B cell (primary cell): ENCODE results near the gene ITPR1. TPM values are rescaled to one million over a fixed set of nuclear protein-coding genes. Genes with fewer than 3 reads are reported as not detected.

Source experiments
- ATAC-seq: fragments of 200-7000 bp; cut with Tn5 transposase; one replicate; pipeline ENCODE4 v1.10.0; 2021; ENCODE audit warnings: low read depth, mild to moderate bottlenecking, moderate number of reproducible peaks, moderate library complexity
- CTCF ChIA-PET: fragments of 350-600 bp; sonication (Branson Sonifier 250); formaldehyde crosslinking; loops from one replicate; lab custom pipeline; 2021; ENCODE audit warnings: antibody characterized with exemption, inconsistent platforms; lab: Charles Lee
- POLR2A ChIA-PET: fragments of 350-600 bp; sonication (Branson Sonifier 250); formaldehyde crosslinking; loops from one replicate; lab custom pipeline; 2021; ENCODE audit warnings: antibody characterized with exemption; lab: Charles Lee
- DNase-seq: peaks from one replicate; pipeline ENCODE4 v3.0.0; 2013
- H2AFZ ChIP-seq: 2 replicates; pipeline ENCODE4 v1.6.1; 2012; ENCODE audit warnings: mild to moderate bottlenecking, low read depth, low read length; ENCODE audit not compliant: insufficient read depth, poor library complexity, severe bottlenecking
- H3K27ac ChIP-seq, 2 donors: 1 replicate in 1 of 2; 2 replicates in 1 of 2; pipeline ENCODE4 v1.5.1; 2012 to 2013; ENCODE audit warnings: low read length in 2 of 2, mild to moderate bottlenecking in 2 of 2, moderate library complexity in 1 of 2
- H3K27me3 ChIP-seq, 4 experiments: fragments of 200-600 bp in 1 of 4; sonication (generic) in 1 of 4; replicated peaks in 1 of 4; 1 replicate in 2 of 4; 2 replicates in 2 of 4; pipeline versions ENCODE4 v1.6.1 to v1.7.0; 2013 to 2016; ENCODE audit warnings: low read length in 3 of 4, mild to moderate bottlenecking in 2 of 4, mixed read lengths in 1 of 4, moderate library complexity in 1 of 4; ENCODE audit not compliant: insufficient read depth in 4 of 4, control insufficient read depth in 3 of 4; ENCODE audit errors: control extremely low read depth in 1 of 4
- H3K36me3 ChIP-seq, 2 experiments: replicated peaks in 1 of 2; 1 replicate in 1 of 2; 2 replicates in 1 of 2; pipeline versions ENCODE4 v1.6.1 to v1.7.1; 2013; ENCODE audit warnings: low read length in 1 of 2; ENCODE audit not compliant: insufficient read depth in 2 of 2, control insufficient read depth in 1 of 2; ENCODE audit errors: control extremely low read depth in 1 of 2, extremely low read depth in 1 of 2
- H3K4me1 ChIP-seq, 2 donors: fragments of 200-600 bp in 1 of 2; sonication (generic) in 1 of 2; 1 replicate in 1 of 2; 2 replicates in 1 of 2; pipeline versions ENCODE4 v1.5.1 to v1.6.1; 2013 to 2017; ENCODE audit warnings: low read length in 2 of 2; ENCODE audit not compliant: control insufficient read depth in 2 of 2, insufficient read depth in 2 of 2
- H3K4me2 ChIP-seq: replicated peaks from 2 replicates; pipeline ENCODE3; 2012; ENCODE audit warnings: mild to moderate bottlenecking, low read depth, low read length; ENCODE audit not compliant: poor library complexity, severe bottlenecking
- H3K4me3 ChIP-seq, 5 experiments: fragments of 200-600 bp in 1 of 5; sonication (generic) in 1 of 5; 1 replicate in 3 of 5; 2 replicates in 2 of 5; pipeline versions ENCODE4 v1.5.1 to v1.7.0; 2011 to 2016; ENCODE audit warnings: low read length in 4 of 5, mild to moderate bottlenecking in 4 of 5, low read depth in 2 of 5, control low read depth in 1 of 5, moderate library complexity in 1 of 5; ENCODE audit not compliant: insufficient read depth in 1 of 5; ENCODE audit errors: control extremely low read depth in 1 of 5, extremely low read depth in 1 of 5
- H3K79me2 ChIP-seq: fragments of 200-600 bp; sonication (generic); one replicate; pipeline ENCODE4 v1.6.0; 2016; ENCODE audit warnings: low read length; ENCODE audit not compliant: control insufficient read depth, insufficient read depth
- H3K9ac ChIP-seq: fragments of 200-600 bp; sonication (generic); 2 replicates; pipeline ENCODE4 v1.6.1; 2017; ENCODE audit warnings: mild to moderate bottlenecking, low read length, moderate library complexity
- H3K9me3 ChIP-seq, 3 donors: one replicate each; pipeline versions ENCODE4 v1.6.1 to v1.7.1; 2013; ENCODE audit warnings: low read length in 2 of 3; ENCODE audit not compliant: control insufficient read depth in 2 of 3, insufficient read depth in 1 of 3; ENCODE audit errors: control extremely low read depth in 1 of 3
- H4K20me1 ChIP-seq: 2 replicates; pipeline ENCODE4 v1.6.0; 2012; ENCODE audit warnings: mild to moderate bottlenecking, low read length; ENCODE audit not compliant: insufficient read depth, control insufficient read depth, poor library complexity, severe bottlenecking
- H3K27ac Mint-ChIP-seq: one replicate; pipeline ENCODE4 v1.8.0; 2021; ENCODE audit warnings: mixed read lengths
- H3K27me3 Mint-ChIP-seq: one replicate; pipeline ENCODE4 v1.8.0; 2021; ENCODE audit warnings: mixed read lengths
- H3K4me1 Mint-ChIP-seq: one replicate; pipeline ENCODE4 v1.8.0; 2021; ENCODE audit warnings: mixed read lengths
- H3K4me3 Mint-ChIP-seq: one replicate; pipeline ENCODE4 v1.8.0; 2021; ENCODE audit warnings: mixed read lengths
- H3K9me3 Mint-ChIP-seq: one replicate; pipeline ENCODE4 v1.8.0; 2022; ENCODE audit warnings: mixed read lengths; ENCODE audit not compliant: insufficient read depth
- CTCF ChIP-seq: fragments of 200-600 bp; IDR thresholded peaks from one replicate; pipeline ENCODE4 v1.8.0; 2022; ENCODE audit warnings: antibody characterized with exemption, mild to moderate bottlenecking
- EZH2 ChIP-seq: IDR thresholded peaks from 2 replicates; pipeline ENCODE4 v1.6.1; 2012; ENCODE audit warnings: borderline replicate concordance, low read depth, mild to moderate bottlenecking, moderate library complexity, low read length; ENCODE audit not compliant: insufficient read depth, poor library complexity, severe bottlenecking
- WGBS: methylation state at CpG from one replicate; pipeline ENCODE4 v1.1.5; 2013; ENCODE audit warnings: missing lambda C conversion rate; ENCODE audit not compliant: insufficient coverage; 5-methylcytosine and 5-hydroxymethylcytosine counted together
- intact Hi-C: fragments of 100-400 bp; cut with micrococcal nuclease; formaldehyde crosslinking; loops from one replicate; pipeline ENCODE4 v1.10.0; 2022
- polyA plus RNA-seq: library from polyadenylated mRNA; depleted of rRNA; stranded (reverse); fragments of >200 nt; gene quantifications from 2 replicates; pipeline ENCODE4 v1.2.3, GENCODE V29; 2012
- total RNA-seq, 2 donors: library from RNA; stranded (reverse); fragments of 120-200 nt in 1 of 2; gene quantifications; 1 replicate in 1 of 2; 2 replicates in 1 of 2; pipeline versions ENCODE4 v1.2.3 to v1.2.4, GENCODE V29; 2013 to 2022

ITPR1 gene
- total and polyA plus RNA-seq, 2 donors (not counting 1 experiment from before 2014, with no cell fraction given) = 64.0 to 332 TPM

- H3K9ac ChIP-seq = no peak overlapping the region
- intact Hi-C loops = no loop called here
- 100% methylated on average over 1 of the region's 4 CpGs for WGBS
- no peak overlapping the region for H2AFZ ChIP-seq
- Mint-ChIP-seq H3K4me1 (no peaks in the 10 kb centered on the region), H3K27ac (no peak overlapping the region), H3K27me3 (no peaks in the 10 kb centered on the region), H3K9me3 (no peaks in the 10 kb centered on the region), H3K4me3 (no peak overlapping the region)
- no peaks in the 10 kb centered on the region for H3K79me2 ChIP-seq
- H3K4me1 ChIP-seq = no peaks in the 10 kb centered on the region
- no peak for ATAC-seq
- DNase-seq = no peak
- ChIA-PET POLR2A (no interaction called here), CTCF (interaction anchor here (0.7 to 1.3 kb wide), 3 partner anchors 30 to 249 kb away, joined by 3 to 4 read pairs (median 3); no protein-coding TSS in a partner anchor)
- H3K27me3 ChIP-seq = no peaks in the 10 kb centered on the region
- peaks cover 19% of the 10 kb centered on the region for H4K20me1 ChIP-seq
- H3K4me2 ChIP-seq = no peak overlapping the region
- H3K36me3 ChIP-seq = peaks cover 0 to 91% of the 10 kb centered on the region in 2 experiments
- H3K27ac ChIP-seq = no peak overlapping the region
- no peak for TF ChIP-seq CTCF
- TF ChIP-seq EZH2 = no peak
- H3K4me3 ChIP-seq = no peak overlapping the region
- H3K9me3 ChIP-seq = no peaks in the 10 kb centered on the region
Measured at GRCh38 chr3:4808637-4809036, 315.5 kb downstream of the ITPR1 start.

GRCh38 chr3:4809922-4810321, 316.8 kb downstream of the ITPR1 start:
- H3K27ac ChIP-seq = no peak overlapping the region
- TF ChIP-seq CTCF (no peak), EZH2 (no peak)
- H3K4me2 ChIP-seq = no peak overlapping the region
- H3K4me1 ChIP-seq = no peaks in the 10 kb centered on the region
- no peak for ATAC-seq
- H3K4me1 Mint-ChIP-seq = no peaks in the 10 kb centered on the region
- no peak overlapping the region for H3K4me3 ChIP-seq
- H3K9me3 ChIP-seq = no peaks in the 10 kb centered on the region
- no peak overlapping the region for H2AFZ ChIP-seq
- no peak overlapping the region for H3K4me3 Mint-ChIP-seq
- ChIA-PET POLR2A (no interaction called here), CTCF (interaction anchor here (0.8 to 1.0 kb wide), 2 partner anchors 21 to 217 kb away, joined by 3 read pairs; no protein-coding TSS in a partner anchor)
- peaks cover 0 to 93% of the 10 kb centered on the region in 2 experiments for H3K36me3 ChIP-seq
- no peaks in the 10 kb centered on the region for H3K27me3 ChIP-seq
- no peaks in the 10 kb centered on the region for H3K79me2 ChIP-seq
- 95% methylated on average over 3 of the region's 3 CpGs for WGBS
- H3K27me3 Mint-ChIP-seq = no peaks in the 10 kb centered on the region
- H3K27ac Mint-ChIP-seq = no peak overlapping the region
- H3K9ac ChIP-seq = no peak overlapping the region
- H3K9me3 Mint-ChIP-seq = no peaks in the 10 kb centered on the region
- intact Hi-C loops = no loop called here
- no peak for DNase-seq
- peaks cover 22% of the 10 kb centered on the region for H4K20me1 ChIP-seq
